ENCODE data around the gene CSH2. TPM values are rescaled to one million over a fixed set of nuclear protein-coding genes. Genes with fewer than 3 reads are reported as not detected.
"Not testable (repeated sequence)": the region's sequence is repeated elsewhere in the genome, so short reads cannot be mapped to it uniquely, and the experiment has no call there.

CSH2 gene
- total and polyA plus RNA-seq, 9 of the 15 experiments (the other 6 are each of a cell fraction or from before 2014, with no cell fraction given), result not detected

DNA sequence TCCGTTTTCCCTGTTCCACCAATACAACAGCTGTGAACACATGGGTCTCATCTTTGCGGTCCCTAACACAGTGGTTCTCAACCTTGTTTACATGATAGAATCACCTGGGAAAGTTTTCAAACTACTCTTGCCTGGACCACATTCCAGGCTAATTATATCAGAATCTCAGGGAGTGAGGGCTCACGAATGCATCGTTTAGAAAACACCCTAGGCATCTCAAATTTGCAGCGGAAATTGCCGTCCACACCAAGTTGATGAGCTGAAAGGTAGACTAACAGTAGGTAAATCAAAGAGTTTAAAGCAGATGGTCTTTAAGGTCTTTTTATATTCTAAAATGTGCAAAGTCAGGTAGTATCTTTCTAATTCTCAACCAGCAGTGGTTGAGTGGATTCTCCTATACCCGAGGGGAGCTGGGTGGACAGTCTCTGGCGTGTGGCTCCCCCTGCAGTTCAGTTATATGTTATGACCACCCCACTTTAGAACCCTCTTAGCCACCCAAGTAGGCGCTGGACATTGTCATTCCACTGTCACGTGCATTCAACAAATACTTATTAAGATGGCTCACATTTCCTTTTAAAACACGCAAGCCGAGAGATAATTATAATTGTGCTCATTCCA lies 33.8 kb upstream of the CSH2 start:
- H3K36me3 ChIP-seq (ENCODE audit: control insufficient read depth, insufficient read depth, low read length); H4K20me1 ChIP-seq (replicated peaks; ENCODE audit: control insufficient read depth, insufficient read depth, low read length); H3K79me2 ChIP-seq (ENCODE audit: control insufficient read depth, insufficient read depth, low read length); H3K4me3 ChIP-seq; in situ Hi-C loops (cut with MboI); H2AFZ ChIP-seq (ENCODE audit: low read depth, low read length); H3K4me1 ChIP-seq (replicated peaks in 1 of 2; ENCODE audit: control insufficient read depth in 2 of 2, insufficient read depth in 2 of 2, low read length in 2 of 2); H3K4me2 ChIP-seq (ENCODE audit: insufficient read depth, low read length); H3K9ac ChIP-seq (ENCODE audit: insufficient read depth in 1 of 2, low read depth in 2 of 2, low read length in 2 of 2); H3K9me3 ChIP-seq (replicated peaks; ENCODE audit: control insufficient read depth, insufficient read depth, low read depth, low read length); BruUV-seq (replicated peaks); H3K27ac ChIP-seq (ENCODE audit: extremely low read depth, low read depth, low read length); H3K9me1 ChIP-seq (ENCODE audit: control insufficient read depth, insufficient read depth, low read length): not testable (repeated sequence)
- DNase-seq (ENCODE audit: extremely low read depth in 1 of 4, low spot score in 3 of 4) (peak in 3 of 4 experiments; percentile 27 to 60 (median 34)), ATAC-seq (peak; percentile 93), FAIRE-seq (peak; percentile 57)
- 42% methylated on average over 10 of the region's 12 CpGs for WGBS (ENCODE audit: insufficient coverage, low coverage, missing lambda C conversion rate)
- H3K27me3 ChIP-seq (ENCODE audit: control insufficient read depth in 2 of 2, insufficient read depth in 2 of 2, low read length in 2 of 2), result peaks cover 9 to 32% of the 10 kb centered on the region in 2 experiments; a peak in 4 of 5 replicates
- intact Hi-C loops (cut with micrococcal nuclease), result loop anchor here (10.0 kb wide), 1 partner anchor 508 kb away; no protein-coding TSS in a partner anchor
- POLR2A ChIA-PET, result interaction anchor here (0.6 to 1.3 kb wide), 2 partner anchors 187 to 238 kb away, joined by 3 read pairs; no protein-coding TSS in a partner anchor
- CTCF ChIA-PET (ENCODE audit: low intra/inter-chr PET ratio), result interaction anchor here (0.7 kb wide), 1 partner anchor 15 kb away, joined by 3 read pairs; no protein-coding TSS in a partner anchor
- TF ChIP-seq, protein P1, sequence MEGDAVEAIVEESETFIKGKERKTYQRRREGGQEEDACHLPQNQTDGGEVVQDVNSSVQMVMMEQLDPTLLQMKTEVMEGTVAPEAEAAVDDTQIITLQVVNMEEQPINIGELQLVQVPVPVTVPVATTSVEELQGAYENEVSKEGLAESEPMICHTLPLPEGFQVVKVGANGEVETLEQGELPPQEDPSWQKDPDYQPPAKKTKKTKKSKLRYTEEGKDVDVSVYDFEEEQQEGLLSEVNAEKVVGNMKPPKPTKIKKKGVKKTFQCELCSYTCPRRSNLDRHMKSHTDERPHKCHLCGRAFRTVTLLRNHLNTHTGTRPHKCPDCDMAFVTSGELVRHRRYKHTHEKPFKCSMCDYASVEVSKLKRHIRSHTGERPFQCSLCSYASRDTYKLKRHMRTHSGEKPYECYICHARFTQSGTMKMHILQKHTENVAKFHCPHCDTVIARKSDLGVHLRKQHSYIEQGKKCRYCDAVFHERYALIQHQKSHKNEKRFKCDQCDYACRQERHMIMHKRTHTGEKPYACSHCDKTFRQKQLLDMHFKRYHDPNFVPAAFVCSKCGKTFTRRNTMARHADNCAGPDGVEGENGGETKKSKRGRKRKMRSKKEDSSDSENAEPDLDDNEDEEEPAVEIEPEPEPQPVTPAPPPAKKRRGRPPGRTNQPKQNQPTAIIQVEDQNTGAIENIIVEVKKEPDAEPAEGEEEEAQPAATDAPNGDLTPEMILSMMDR (IDR thresholded peaks at IDR 0.05 in 2 of 3, conservative IDR thresholded peaks at IDR 0.05 in 1 of 3; ENCODE audit: insufficient read depth in 2 of 3, low read depth in 1 of 3, low read length in 3 of 3), result peak; percentile 34 to 39 (median 37); a peak in 3 of 6 replicates
- 0 out of 2 replicates have a peak, but pooled peaks have one; percentile 27 for TF ChIP-seq ZNF316 (IDR thresholded peaks at IDR 0.05)
- TF ChIP-seq RAD21 (CRISPR knock-in tag; conservative IDR thresholded peaks at IDR 0.05 in 1 of 2, IDR thresholded peaks at IDR 0.05 in 1 of 2), result peak in 1 of 2 experiments; percentile 40; a peak in 2 of 4 replicates
- TF ChIP-seq, protein P2, sequence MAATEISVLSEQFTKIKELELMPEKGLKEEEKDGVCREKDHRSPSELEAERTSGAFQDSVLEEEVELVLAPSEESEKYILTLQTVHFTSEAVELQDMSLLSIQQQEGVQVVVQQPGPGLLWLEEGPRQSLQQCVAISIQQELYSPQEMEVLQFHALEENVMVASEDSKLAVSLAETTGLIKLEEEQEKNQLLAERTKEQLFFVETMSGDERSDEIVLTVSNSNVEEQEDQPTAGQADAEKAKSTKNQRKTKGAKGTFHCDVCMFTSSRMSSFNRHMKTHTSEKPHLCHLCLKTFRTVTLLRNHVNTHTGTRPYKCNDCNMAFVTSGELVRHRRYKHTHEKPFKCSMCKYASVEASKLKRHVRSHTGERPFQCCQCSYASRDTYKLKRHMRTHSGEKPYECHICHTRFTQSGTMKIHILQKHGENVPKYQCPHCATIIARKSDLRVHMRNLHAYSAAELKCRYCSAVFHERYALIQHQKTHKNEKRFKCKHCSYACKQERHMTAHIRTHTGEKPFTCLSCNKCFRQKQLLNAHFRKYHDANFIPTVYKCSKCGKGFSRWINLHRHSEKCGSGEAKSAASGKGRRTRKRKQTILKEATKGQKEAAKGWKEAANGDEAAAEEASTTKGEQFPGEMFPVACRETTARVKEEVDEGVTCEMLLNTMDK (IDR thresholded peaks at IDR 0.05; ENCODE audit: borderline replicate concordance, insufficient read depth, low read depth, low read length, poor library complexity, severe bottlenecking), result peak; percentile 16

DNA sequence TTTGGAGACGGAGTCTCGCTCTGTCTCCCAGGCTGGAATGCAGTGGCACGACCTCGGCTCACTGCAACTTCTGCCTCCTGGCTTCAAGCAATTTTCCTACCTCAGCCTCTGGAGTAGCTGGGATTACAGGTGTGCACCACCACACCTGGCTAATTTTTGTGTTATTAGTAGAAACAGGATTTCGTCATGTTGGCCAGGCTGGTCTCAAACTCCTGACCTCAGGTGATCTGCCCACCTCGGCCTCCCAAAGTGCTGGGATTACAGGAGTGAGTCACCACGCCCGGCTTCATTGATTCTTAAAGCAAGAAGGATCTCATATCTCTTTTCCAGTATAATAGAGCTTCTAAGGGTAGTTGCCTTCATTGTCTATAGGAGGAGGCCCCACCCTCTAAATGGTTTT lies 31.3 kb upstream of the CSH2 start:
- H3K27ac ChIP-seq (ENCODE audit: extremely low read depth, low read depth, low read length); H3K4me2 ChIP-seq (ENCODE audit: insufficient read depth, low read length); DNase-seq (ENCODE audit: extremely low read depth in 1 of 4, low spot score in 3 of 4); FAIRE-seq; H3K36me3 ChIP-seq (ENCODE audit: control insufficient read depth, insufficient read depth, low read length); H3K4me1 ChIP-seq (replicated peaks in 1 of 2; ENCODE audit: control insufficient read depth in 2 of 2, insufficient read depth in 2 of 2, low read length in 2 of 2); BruUV-seq (replicated peaks); in situ Hi-C loops (cut with MboI); H3K4me3 ChIP-seq; H3K9me1 ChIP-seq (ENCODE audit: control insufficient read depth, insufficient read depth, low read length); H3K79me2 ChIP-seq (ENCODE audit: control insufficient read depth, insufficient read depth, low read length); H3K9ac ChIP-seq (ENCODE audit: insufficient read depth in 1 of 2, low read depth in 2 of 2, low read length in 2 of 2); H3K9me3 ChIP-seq (replicated peaks; ENCODE audit: control insufficient read depth, insufficient read depth, low read depth, low read length); H4K20me1 ChIP-seq (replicated peaks; ENCODE audit: control insufficient read depth, insufficient read depth, low read length); H2AFZ ChIP-seq (ENCODE audit: low read depth, low read length); ATAC-seq: not testable (repeated sequence)
- ChIA-PET POLR2A (interaction anchor here (0.6 kb wide), 1 partner anchor 242 kb away, joined by 4 read pairs; no protein-coding TSS in a partner anchor), CTCF (ENCODE audit: low intra/inter-chr PET ratio) (interaction anchor here (0.6 to 0.7 kb wide), 2 partner anchors 215 to 375 kb away, joined by 3 to 4 read pairs; no protein-coding TSS in a partner anchor)
- intact Hi-C loops (cut with micrococcal nuclease), result loop anchor here (10.0 kb wide), 1 partner anchor 510 kb away; no protein-coding TSS in a partner anchor
- WGBS (ENCODE audit: insufficient coverage, low coverage, missing lambda C conversion rate), result 28% methylated on average over 4 of the region's 8 CpGs
- H3K27me3 ChIP-seq (ENCODE audit: control insufficient read depth in 2 of 2, insufficient read depth in 2 of 2, low read length in 2 of 2), result peaks cover 3 to 17% of the 10 kb centered on the region in 2 experiments; a peak in 4 of 5 replicates

All from K562 (cell line).